GM18909 (cell line): ENCODE data around the gene SNX10.
A peak's percentile ranks its signal among the peaks of the same experiment; 100 is the strongest.

Source experiments
- ATAC-seq: cut with Tn5 transposase; IDR thresholded peaks from one replicate; pipeline ENCODE4 v1.9.1; 2021; ENCODE audit warnings: mild to moderate bottlenecking; ENCODE audit not compliant: unreplicated experiment, poor library complexity

The SNX10 gene

GRCh38 chr7:26295015-26295414 is 3.4 kb downstream of the SNX10 start:
- no peak for ATAC-seq

- ATAC-seq = no peak
These were observed 3.9 kb downstream of the SNX10 start for GRCh38 chr7:26295586-26295985.

- ATAC-seq = no peak
These were observed 6.9 kb downstream of the SNX10 start for GRCh38 chr7:26298472-26299058.

- peak; percentile 66 for ATAC-seq
These were observed 13.6 kb downstream of the SNX10 start for GRCh38 chr7:26305090-26305868.

- no peak for ATAC-seq
These were observed 14.4 kb downstream of the SNX10 start for GRCh38 chr7:26305869-26306665.

GRCh38 chr7:26306790-26307189 is 15.1 kb downstream of the SNX10 start:
- ATAC-seq = no peak

- no peak for ATAC-seq
These were observed 15.6 kb downstream of the SNX10 start for GRCh38 chr7:26307226-26307625.

GRCh38 chr7:26307791-26308190 is 16.1 kb downstream of the SNX10 start:
- ATAC-seq = no peak

GRCh38 chr7:26308551-26308950 is 16.9 kb downstream of the SNX10 start:
- ATAC-seq = no peak

- no peak for ATAC-seq
These were observed 17.4 kb downstream of the SNX10 start for GRCh38 chr7:26309089-26309488.

GRCh38 chr7:26311798-26312197 is 20.1 kb downstream of the SNX10 start:
- no peak for ATAC-seq

- ATAC-seq = no peak
These were observed 25.5 kb downstream of the SNX10 start for GRCh38 chr7:26317211-26317610.

GRCh38 chr7:26318921-26319320 is 27.3 kb downstream of the SNX10 start:
- ATAC-seq = no peak

- no peak for ATAC-seq
These were observed 28.0 kb downstream of the SNX10 start for GRCh38 chr7:26319636-26320035.

GRCh38 chr7:26320878-26321277 is 29.2 kb downstream of the SNX10 start:
- ATAC-seq = no peak

GRCh38 chr7:26321435-26321834 is 29.8 kb downstream of the SNX10 start:
- no peak for ATAC-seq

- ATAC-seq = no peak
These were observed 34.5 kb downstream of the SNX10 start for GRCh38 chr7:26326211-26326610.

- ATAC-seq = no peak
These were observed 37.1 kb downstream of the SNX10 start for GRCh38 chr7:26328498-26329390.

- ATAC-seq = no peak
These were observed 38.0 kb downstream of the SNX10 start for GRCh38 chr7:26329520-26330255.

- no peak for ATAC-seq
These were observed 39.5 kb downstream of the SNX10 start for GRCh38 chr7:26331113-26331512.
